Measurements from ENCODE around the gene GREM2.

Gene GREM2

GRCh38 chr1:240508950-240509349, 103.0 kb downstream of the GREM2 start:
- Histone ChIP-seq H3K4me3 (no peak overlapping the region), H3K36me3 (no peaks in the 10 kb centered on the region), H3K4me1 (peaks cover 11% of the 10 kb centered on the region), H3K9me3 (peaks cover 24% of the 10 kb centered on the region), H4K20me1 (no peaks in the 10 kb centered on the region), H3K27ac (no peak overlapping the region), H3K9ac (no peak overlapping the region), H3K27me3 (no peaks in the 10 kb centered on the region), H3K4me2 (no peak overlapping the region)
- no peak for TF ChIP-seq Cebpa-rat (IDR thresholded peaks at IDR 0.05)

- H4K20me1 ChIP-seq, result no peaks in the 10 kb centered on the region
- H3K4me3 ChIP-seq, result no peak overlapping the region
- no peaks in the 10 kb centered on the region for H3K27me3 ChIP-seq
- peaks cover 19% of the 10 kb centered on the region for H3K4me1 ChIP-seq
- no peaks in the 10 kb centered on the region for H3K36me3 ChIP-seq
- peaks cover 17% of the 10 kb centered on the region for H3K9me3 ChIP-seq
- TF ChIP-seq Cebpa-rat (IDR thresholded peaks at IDR 0.05), result no peak
- no peak overlapping the region for H3K27ac ChIP-seq
- no peak overlapping the region for H3K4me2 ChIP-seq
- no peak overlapping the region for H3K9ac ChIP-seq
Measured at GRCh38 chr1:240508201-240508600, 103.8 kb downstream of the GREM2 start.

- Histone ChIP-seq H3K4me2 (no peak overlapping the region), H3K9ac (no peak overlapping the region), H4K20me1 (no peaks in the 10 kb centered on the region), H3K27ac (no peak overlapping the region), H3K36me3 (no peaks in the 10 kb centered on the region), H3K4me3 (no peak overlapping the region), H3K4me1 (peaks cover 32% of the 10 kb centered on the region), H3K27me3 (no peaks in the 10 kb centered on the region), H3K9me3 (peaks cover 27% of the 10 kb centered on the region)
- TF ChIP-seq Cebpa-rat (IDR thresholded peaks at IDR 0.05), result no peak
Measured at GRCh38 chr1:240506176-240506575, 105.8 kb downstream of the GREM2 start.

- no peaks in the 10 kb centered on the region for H3K36me3 ChIP-seq
- no peak for TF ChIP-seq Cebpa-rat (IDR thresholded peaks at IDR 0.05)
- H3K9me3 ChIP-seq, result peaks cover 38% of the 10 kb centered on the region
- peak overlapping the region; percentile 73 for H3K4me2 ChIP-seq
- H3K9ac ChIP-seq, result no peak overlapping the region; the same call in 1 of the 2 replicates
- peak overlapping the region; percentile 75 for H3K27ac ChIP-seq
- H3K4me1 ChIP-seq, result peaks cover 41% of the 10 kb centered on the region
- H3K4me3 ChIP-seq, result 0 out of 2 replicates have a peak overlapping the region, but pooled peaks have one; percentile 2
- H3K27me3 ChIP-seq, result no peaks in the 10 kb centered on the region
- H4K20me1 ChIP-seq, result no peaks in the 10 kb centered on the region
Measured at GRCh38 chr1:240503558-240503957, 108.4 kb downstream of the GREM2 start.

- Histone ChIP-seq H3K9ac (no peak overlapping the region; the same call in 1 of the 2 replicates), H3K27ac (peak overlapping the region; percentile 75), H3K4me3 (0 out of 2 replicates have a peak overlapping the region, but pooled peaks have one; percentile 2), H3K36me3 (no peaks in the 10 kb centered on the region), H3K4me1 (peaks cover 46% of the 10 kb centered on the region), H4K20me1 (no peaks in the 10 kb centered on the region), H3K27me3 (no peaks in the 10 kb centered on the region), H3K9me3 (peaks cover 38% of the 10 kb centered on the region), H3K4me2 (peak overlapping the region; percentile 73)
- TF ChIP-seq Cebpa-rat (IDR thresholded peaks at IDR 0.05), result no peak
Measured at GRCh38 chr1:240503036-240503435, 108.9 kb downstream of the GREM2 start.

- no peak overlapping the region for H3K4me2 ChIP-seq
- no peak overlapping the region for H3K9ac ChIP-seq
- H3K27ac ChIP-seq, result no peak overlapping the region
- H3K4me1 ChIP-seq, result peaks cover 56% of the 10 kb centered on the region
- H3K36me3 ChIP-seq, result no peaks in the 10 kb centered on the region
- TF ChIP-seq Cebpa-rat (IDR thresholded peaks at IDR 0.05), result no peak
- no peaks in the 10 kb centered on the region for H4K20me1 ChIP-seq
- no peak overlapping the region for H3K4me3 ChIP-seq
- peaks cover 29% of the 10 kb centered on the region for H3K9me3 ChIP-seq
- H3K27me3 ChIP-seq, result no peaks in the 10 kb centered on the region
Measured at GRCh38 chr1:240501115-240501514, 110.8 kb downstream of the GREM2 start.

- Histone ChIP-seq H3K4me1 (peaks cover 56% of the 10 kb centered on the region), H3K9me3 (peaks cover 28% of the 10 kb centered on the region), H4K20me1 (no peaks in the 10 kb centered on the region), H3K27ac (no peak overlapping the region), H3K27me3 (no peaks in the 10 kb centered on the region), H3K4me2 (no peak overlapping the region), H3K36me3 (no peaks in the 10 kb centered on the region), H3K4me3 (no peak overlapping the region), H3K9ac (no peak overlapping the region)
- TF ChIP-seq Cebpa-rat (IDR thresholded peaks at IDR 0.05), result no peak
Measured at GRCh38 chr1:240500647-240501046, 111.3 kb downstream of the GREM2 start.

- Histone ChIP-seq H3K27me3 (no peaks in the 10 kb centered on the region), H3K4me1 (peaks cover 45% of the 10 kb centered on the region), H3K4me2 (peak overlapping the region; percentile 53), H3K27ac (no peak overlapping the region; the same call in 1 of the 2 replicates), H3K9ac (no peak overlapping the region), H3K4me3 (no peak overlapping the region), H3K9me3 (peaks cover 26% of the 10 kb centered on the region), H3K36me3 (no peaks in the 10 kb centered on the region), H4K20me1 (no peaks in the 10 kb centered on the region)
- no peak for TF ChIP-seq Cebpa-rat (IDR thresholded peaks at IDR 0.05)
Measured at GRCh38 chr1:240499012-240499411, 112.9 kb downstream of the GREM2 start.

GRCh38 chr1:240498335-240498734, 113.6 kb downstream of the GREM2 start:
- Histone ChIP-seq H3K36me3 (no peaks in the 10 kb centered on the region), H3K4me3 (no peak overlapping the region), H3K4me2 (peak overlapping the region; percentile 53), H3K9ac (no peak overlapping the region), H3K4me1 (peaks cover 38% of the 10 kb centered on the region), H4K20me1 (no peaks in the 10 kb centered on the region), H3K27me3 (no peaks in the 10 kb centered on the region), H3K27ac (no peak overlapping the region; the same call in 1 of the 2 replicates), H3K9me3 (peaks cover 32% of the 10 kb centered on the region)
- TF ChIP-seq Cebpa-rat (IDR thresholded peaks at IDR 0.05), result no peak

- Histone ChIP-seq H3K9ac (no peak overlapping the region), H3K4me2 (peak overlapping the region; percentile 53), H4K20me1 (no peaks in the 10 kb centered on the region), H3K4me3 (no peak overlapping the region), H3K36me3 (0 out of 2 replicates have a peak, but pooled peaks cover 2% of the 10 kb centered on the region), H3K4me1 (peaks cover 34% of the 10 kb centered on the region), H3K27ac (no peak overlapping the region; the same call in 1 of the 2 replicates), H3K27me3 (no peaks in the 10 kb centered on the region), H3K9me3 (peaks cover 37% of the 10 kb centered on the region)
- TF ChIP-seq Cebpa-rat (IDR thresholded peaks at IDR 0.05), result no peak
Measured at GRCh38 chr1:240497908-240498307, 114.0 kb downstream of the GREM2 start.

GRCh38 chr1:240496941-240497340, 115.0 kb downstream of the GREM2 start:
- Histone ChIP-seq H3K27ac (no peak overlapping the region), H3K9me3 (peaks cover 40% of the 10 kb centered on the region), H4K20me1 (no peaks in the 10 kb centered on the region), H3K4me3 (no peak overlapping the region), H3K27me3 (no peaks in the 10 kb centered on the region; the same call in 1 of the 2 replicates), H3K4me1 (peaks cover 25% of the 10 kb centered on the region), H3K36me3 (0 out of 2 replicates have a peak, but pooled peaks cover 8% of the 10 kb centered on the region), H3K4me2 (no peak overlapping the region), H3K9ac (no peak overlapping the region)
- no peak for TF ChIP-seq Cebpa-rat (IDR thresholded peaks at IDR 0.05)

Data from BLaER1 (cell line).